Liver (tissue), 9 donors: Measurements from ENCODE around the gene DSCAML1. TPM values are rescaled to one million over a fixed set of nuclear protein-coding genes. Genes with fewer than 3 reads are reported as not detected.

Experiments used
- DNase-seq: peaks from one replicate; pipeline ENCODE4 v3.0.0-alpha.2; 2017; ENCODE audit warnings: low spot score
- H3K27ac ChIP-seq, 2 donors: one replicate each; pipeline ENCODE4 v1.7.0; 2013; ENCODE audit warnings: inconsistent platforms in 2 of 2, low read length in 2 of 2, control low read depth in 1 of 2, low read depth in 1 of 2, mild to moderate bottlenecking in 1 of 2
- H3K27me3 ChIP-seq, 4 donors: one replicate each; pipeline versions ENCODE4 v1.6.1 to v1.7.0; 2013; ENCODE audit warnings: low read length in 3 of 4, inconsistent platforms in 1 of 4, mild to moderate bottlenecking in 1 of 4, moderate library complexity in 1 of 4; ENCODE audit not compliant: control insufficient read depth in 4 of 4, insufficient read depth in 4 of 4
- H3K36me3 ChIP-seq, 4 donors: one replicate each; pipeline versions ENCODE4 v1.6.1 to v1.7.0; 2013; ENCODE audit warnings: low read length in 3 of 4, mild to moderate bottlenecking in 3 of 4, low read depth in 1 of 4, moderate library complexity in 1 of 4; ENCODE audit not compliant: control insufficient read depth in 4 of 4, insufficient read depth in 3 of 4
- H3K4me1 ChIP-seq, 4 donors: one replicate each; pipeline versions ENCODE4 v1.6.1 to v1.7.0; 2013; ENCODE audit warnings: low read length in 3 of 4, mild to moderate bottlenecking in 3 of 4, moderate library complexity in 1 of 4; ENCODE audit not compliant: control insufficient read depth in 4 of 4, insufficient read depth in 4 of 4
- H3K4me3 ChIP-seq, 3 donors: one replicate each; pipeline versions ENCODE4 v1.6.1 to v1.7.0; 2013; ENCODE audit warnings: low read length in 3 of 3, control low read depth in 1 of 3, low read depth in 1 of 3, mild to moderate bottlenecking in 1 of 3
- H3K9ac ChIP-seq, 2 donors: one replicate each; pipeline ENCODE4 v1.7.0; 2013; ENCODE audit warnings: low read length in 2 of 2, mild to moderate bottlenecking in 2 of 2, moderate library complexity in 2 of 2, control low read depth in 1 of 2, low read depth in 1 of 2
- H3K9me3 ChIP-seq, 4 donors: one replicate each; pipeline versions ENCODE4 v1.6.1 to v1.7.0; 2013; ENCODE audit warnings: low read length in 3 of 4; ENCODE audit not compliant: control insufficient read depth in 4 of 4
- ATF3 ChIP-seq: IDR thresholded peaks from 2 replicates; pipeline ENCODE4 v1.6.1; 2016; ENCODE audit warnings: antibody characterized with exemption
- CTCF ChIP-seq: fragments of 150-350 bp; IDR thresholded peaks from 2 replicates; pipeline ENCODE4 v1.5.1; 2017; ENCODE audit warnings: improper control_type of control experiment, low read depth, low read length; ENCODE audit not compliant: missing input control
- EGR1 ChIP-seq, 2 donors: IDR thresholded peaks; 2 replicates each; pipeline ENCODE4 v1.6.1; 2016 to 2018; ENCODE audit warnings: antibody characterized with exemption in 2 of 2, low read depth in 2 of 2
- FOXA1 ChIP-seq: IDR thresholded peaks from 2 replicates; pipeline ENCODE4 v1.6.1; 2016; ENCODE audit warnings: antibody characterized with exemption
- FOXA2 ChIP-seq: IDR thresholded peaks from 2 replicates; pipeline ENCODE4 v1.6.1; 2016; ENCODE audit warnings: antibody characterized with exemption
- GABPA ChIP-seq, 2 donors: IDR thresholded peaks in 1 of 2; conservative IDR thresholded peaks in 1 of 2; 2 replicates each; pipeline ENCODE4 v1.6.1; 2016; ENCODE audit warnings: antibody characterized with exemption in 2 of 2, mild to moderate bottlenecking in 1 of 2, moderate library complexity in 1 of 2
- HNF4A ChIP-seq, 2 donors: conservative IDR thresholded peaks; 2 replicates each; pipeline ENCODE4 v1.6.1; 2016; ENCODE audit warnings: antibody characterized with exemption in 2 of 2, mild to moderate bottlenecking in 2 of 2
- HNF4G ChIP-seq: IDR thresholded peaks from 2 replicates; pipeline ENCODE4 v1.6.1; 2016; ENCODE audit warnings: antibody characterized with exemption
- JUND ChIP-seq, 2 donors: IDR thresholded peaks; 2 replicates each; pipeline ENCODE4 v1.6.1; 2016; ENCODE audit warnings: antibody characterized with exemption in 2 of 2
- MAX ChIP-seq: IDR thresholded peaks from 2 replicates; pipeline ENCODE4 v1.6.1; 2016; ENCODE audit warnings: antibody characterized with exemption
- NR2F2 ChIP-seq: IDR thresholded peaks from 2 replicates; pipeline ENCODE4 v1.6.1; 2016; ENCODE audit warnings: antibody characterized with exemption
- RAD21 ChIP-seq, 2 donors: IDR thresholded peaks; 2 replicates each; pipeline ENCODE4 v1.6.1; 2016; ENCODE audit warnings: antibody characterized with exemption in 2 of 2, mild to moderate bottlenecking in 2 of 2
- REST ChIP-seq: IDR thresholded peaks from 2 replicates; pipeline ENCODE4 v1.6.1; 2016; ENCODE audit warnings: antibody characterized with exemption, mild to moderate bottlenecking
- RXRA ChIP-seq, 2 donors: IDR thresholded peaks; 2 replicates each; pipeline ENCODE4 v1.6.1; 2017 to 2018; ENCODE audit warnings: antibody characterized with exemption in 2 of 2, mild to moderate bottlenecking in 1 of 2
- SP1 ChIP-seq: IDR thresholded peaks from 2 replicates; pipeline ENCODE4 v1.6.1; 2018; ENCODE audit warnings: antibody characterized with exemption, mild to moderate bottlenecking
- TAF1 ChIP-seq: conservative IDR thresholded peaks from 2 replicates; pipeline ENCODE4 v1.6.1; 2016; ENCODE audit warnings: antibody characterized with exemption, mild to moderate bottlenecking
- YY1 ChIP-seq: IDR thresholded peaks from 2 replicates; pipeline ENCODE4 v1.6.1; 2016; ENCODE audit warnings: antibody characterized with exemption, mild to moderate bottlenecking
- ZBTB33 ChIP-seq: IDR thresholded peaks from 2 replicates; pipeline ENCODE4 v1.6.1; 2016; ENCODE audit warnings: antibody characterized with exemption
- WGBS: extraction: QIAGEN DNeasy Blood & Tissue Kit; methylation state at CpG from one replicate; pipeline ENCODE4 v1.1.7; 2013; 5-methylcytosine and 5-hydroxymethylcytosine counted together
- polyA plus RNA-seq, 2 donors: library from polyadenylated mRNA; stranded (reverse) in 1 of 2; unstranded in 1 of 2; fragments of 200-250 nt in 1 of 2; fragments of >200 nt in 1 of 2; fragmentation: Nextera tagmentation in 1 of 2; extraction: Ambion mirVana in 1 of 2; gene quantifications; one replicate each; pipeline versions ENCODE4 v1.2.1 to v1.2.3, GENCODE V29; 2013 to 2015
- total RNA-seq, 2 donors: library from RNA; depleted of rRNA; stranded (reverse); fragments of >200 nt; gene quantifications; one replicate each; pipeline ENCODE4 v1.2.3, GENCODE V29; 2014
- donor health status: healthy.
- donor health status: healthy.
- donor health status: healthy.
- donor health status: healthy.
- donor health status: healthy.

Gene DSCAML1
- total and polyA plus RNA-seq, 4 donors = 0.07 to 0.42 (median 0.20) TPM

- Histone ChIP-seq H3K9me3 (no peaks in the 10 kb centered on the region), H3K4me3 (no peak overlapping the region), H3K27ac (no peak overlapping the region), H3K9ac (no peak overlapping the region), H3K36me3 (no peaks in the 10 kb centered on the region), H3K27me3 (no peaks in the 10 kb centered on the region), H3K4me1 (no peaks in the 10 kb centered on the region)
- TF ChIP-seq HNF4A (conservative IDR thresholded peaks at IDR 0.05) (no peak), RXRA (IDR thresholded peaks at IDR 0.05) (no peak), HNF4G (no peak), RAD21 (IDR thresholded peaks at IDR 0.05) (no peak), SP1 (no peak), ZBTB33 (no peak), EGR1 (IDR thresholded peaks at IDR 0.05; ENCODE audit: low read depth in 2 of 2) (no peak), CTCF (no peak), TAF1 (no peak), MAX (no peak), ATF3 (no peak), YY1 (no peak), FOXA2 (no peak), NR2F2 (no peak), FOXA1 (no peak), REST (no peak), JUND (IDR thresholded peaks at IDR 0.05) (no peak), GABPA (IDR thresholded peaks at IDR 0.05 in 1 of 2, conservative IDR thresholded peaks at IDR 0.05 in 1 of 2) (no peak)
- no peak for DNase-seq
- 92% methylated on average over 4 of the region's 4 CpGs for WGBS
Observed at GRCh38 chr11:117521974-117522373, 275.0 kb downstream of the DSCAML1 start.
